HEK293T (cell line): ENCODE results near the gene CXXC5.

Experiments
- BHLHE40 ChIP-seq: fragments of 450-650 bp; IDR thresholded peaks from 2 replicates; pipeline ENCODE4 v1.6.1; 2016; ENCODE audit warnings: mild to moderate bottlenecking, moderate library complexity, borderline replicate concordance
- FOXK2 ChIP-seq: fragments of 450-650 bp; IDR thresholded peaks from 2 replicates; pipeline ENCODE4 v1.6.1; 2016; ENCODE audit warnings: mild to moderate bottlenecking
- FOXM1 ChIP-seq: fragments of 450-650 bp; IDR thresholded peaks from 2 replicates; pipeline ENCODE4 v1.6.1; 2017; ENCODE audit warnings: mild to moderate bottlenecking, borderline replicate concordance
- L3MBTL2 ChIP-seq: fragments of 450-650 bp; conservative IDR thresholded peaks from 2 replicates; pipeline ENCODE4 v1.6.1; 2016; ENCODE audit warnings: mild to moderate bottlenecking
- NFRKB ChIP-seq: fragments of 450-650 bp; IDR thresholded peaks from 2 replicates; pipeline ENCODE4 v1.6.1; 2016; ENCODE audit warnings: mild to moderate bottlenecking, moderate library complexity
- PKNOX1 ChIP-seq: fragments of 450-650 bp; IDR thresholded peaks from 2 replicates; pipeline ENCODE4 v1.6.1; 2016
- SP1 ChIP-seq: fragments of 450-650 bp; IDR thresholded peaks from 2 replicates; pipeline ENCODE4 v1.6.1; 2017
- SUZ12 ChIP-seq: fragments of 450-650 bp; IDR thresholded peaks from 2 replicates; pipeline ENCODE4 v1.6.1; 2016; ENCODE audit warnings: mild to moderate bottlenecking
- ZNF384 ChIP-seq: fragments of 450-650 bp; IDR thresholded peaks from 2 replicates; pipeline ENCODE4 v1.6.1; 2016

DNA sequence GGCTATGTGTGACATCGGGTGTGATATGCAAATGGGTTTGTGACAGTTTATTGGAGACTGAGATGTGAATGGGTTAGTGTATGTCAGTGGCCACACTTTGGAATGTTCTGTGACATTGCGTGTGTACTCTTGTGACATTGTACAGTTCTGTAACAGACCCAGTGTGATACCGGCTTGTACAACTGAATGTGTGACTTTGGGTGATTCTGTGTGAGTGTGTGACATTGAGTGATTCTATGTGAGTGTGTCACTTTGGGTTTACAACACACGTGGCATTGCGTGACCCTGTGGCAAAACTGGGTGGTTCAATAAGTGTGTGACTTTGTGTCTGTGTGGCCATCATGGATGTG is 38.2 kb downstream of the CXXC5 start:
- TF ChIP-seq PKNOX1, result no peak
- no peak for TF ChIP-seq FOXK2
- TF ChIP-seq L3MBTL2, result no peak
- no peak for TF ChIP-seq SUZ12
- no peak for TF ChIP-seq ZNF384
- TF ChIP-seq NFRKB, result no peak
- no peak for TF ChIP-seq FOXM1
- TF ChIP-seq SP1, result no peak
- no peak for TF ChIP-seq BHLHE40
